NCI-H1694 (cell line): ENCODE data around the gene TTC28.

Source experiments
- DNase-seq: peaks from one replicate; lab custom pipeline; 2025; lab: John Stamatoyannopoulos, UW

The TTC28 gene

DNA sequence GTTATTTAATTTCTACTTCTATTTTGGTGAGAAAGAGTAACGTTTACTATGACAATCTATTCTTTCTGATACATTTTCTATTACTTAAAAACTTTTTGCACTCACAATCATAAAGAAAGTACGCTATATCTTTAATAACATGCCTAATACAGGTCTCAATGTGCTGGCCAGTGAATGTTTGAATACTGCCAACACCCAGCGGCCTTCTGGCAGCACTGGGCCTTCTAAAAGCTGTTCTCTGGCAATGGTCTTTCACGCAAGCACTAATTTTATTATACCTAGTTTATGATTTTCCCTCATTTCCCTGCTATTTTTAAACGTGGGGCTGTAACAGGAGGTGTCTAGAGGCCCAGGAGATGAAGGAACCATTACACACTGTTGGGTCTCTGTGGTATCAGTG, 410.8 kb downstream of the TTC28 start:
- no peak for DNase-seq

DNA sequence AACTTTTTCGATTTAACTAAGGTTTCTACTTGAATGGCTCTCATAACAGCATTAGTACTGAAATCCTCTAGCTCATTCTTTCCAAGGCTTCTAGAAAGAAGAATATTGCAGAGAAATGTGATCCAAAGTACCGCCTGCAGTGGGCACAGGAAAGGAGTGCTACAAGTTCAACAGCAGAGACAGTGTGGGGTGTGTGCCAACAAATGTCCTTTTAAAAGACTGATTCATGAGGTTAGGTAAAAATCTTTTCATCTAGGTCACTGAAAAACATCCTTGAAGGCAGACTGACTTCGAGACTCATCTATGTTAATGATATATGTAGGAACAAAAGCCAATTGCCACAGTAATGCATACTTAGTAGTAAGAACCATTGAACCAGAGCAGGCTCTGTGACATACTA, 411.5 kb downstream of the TTC28 start:
- no peak for DNase-seq

DNA sequence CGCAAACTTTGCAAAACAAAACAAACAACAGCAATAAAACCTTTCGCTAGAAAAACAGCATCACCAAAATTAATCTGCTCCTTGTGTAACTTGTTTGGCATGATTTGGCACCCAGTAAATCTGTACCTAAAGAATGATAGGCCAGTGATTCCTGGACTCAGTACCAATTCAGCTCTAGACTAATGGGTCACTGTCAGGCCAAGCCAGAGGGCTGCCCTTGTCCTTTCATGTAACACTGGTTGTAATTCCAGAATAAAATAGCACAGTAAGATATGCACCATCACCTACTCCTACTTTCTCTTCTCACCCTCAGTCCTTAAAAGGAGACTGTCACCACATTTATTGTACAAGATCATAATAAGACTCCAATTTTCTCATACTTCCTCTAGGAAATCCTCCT, 419.0 kb downstream of the TTC28 start:
- no peak for DNase-seq

DNA sequence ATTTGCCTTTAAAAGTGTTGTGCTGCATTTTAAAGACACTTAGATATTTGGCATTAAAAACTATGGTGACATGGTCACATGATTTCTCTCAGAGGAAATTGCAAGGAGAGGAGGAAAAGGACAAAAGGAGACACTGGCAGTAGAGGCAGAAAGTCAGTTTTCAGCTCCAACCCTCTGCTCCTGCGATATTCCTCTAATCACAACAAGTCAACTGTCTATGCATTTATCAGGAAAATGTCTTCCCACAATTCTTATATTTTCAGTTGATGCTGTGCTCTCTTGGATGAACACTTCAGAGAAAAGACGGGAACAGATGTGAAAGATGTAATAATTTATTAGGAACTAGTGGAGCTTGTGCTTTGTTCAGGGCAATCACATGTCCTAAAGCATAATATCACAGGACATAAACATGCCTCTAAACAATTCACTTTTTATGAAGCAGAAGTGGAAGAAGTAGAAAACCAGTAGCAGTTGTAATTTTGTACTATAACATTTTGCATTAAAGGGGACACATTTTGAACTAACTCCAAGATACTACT, 419.8 kb downstream of the TTC28 start:
- DNase-seq = no peak

DNA sequence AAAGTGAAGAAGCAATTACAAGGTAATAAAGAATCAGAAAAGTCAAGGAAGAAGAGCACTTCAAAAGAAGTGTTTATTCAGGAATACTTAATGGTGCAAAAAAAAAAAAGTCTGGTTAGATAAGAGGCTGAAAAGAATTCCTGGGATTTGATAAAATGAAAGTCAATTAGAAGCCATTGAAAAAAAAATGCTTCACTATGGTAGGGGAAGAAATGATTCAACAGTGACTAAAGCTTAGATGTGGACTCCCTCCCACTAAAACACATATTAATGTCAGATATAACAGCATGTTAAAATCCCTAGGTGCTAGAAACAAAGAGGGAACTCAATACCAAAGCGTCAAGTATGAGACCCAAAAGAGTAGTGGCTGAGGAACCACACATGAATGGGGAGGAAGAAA, 425.2 kb downstream of the TTC28 start:
- DNase-seq = no peak

DNA sequence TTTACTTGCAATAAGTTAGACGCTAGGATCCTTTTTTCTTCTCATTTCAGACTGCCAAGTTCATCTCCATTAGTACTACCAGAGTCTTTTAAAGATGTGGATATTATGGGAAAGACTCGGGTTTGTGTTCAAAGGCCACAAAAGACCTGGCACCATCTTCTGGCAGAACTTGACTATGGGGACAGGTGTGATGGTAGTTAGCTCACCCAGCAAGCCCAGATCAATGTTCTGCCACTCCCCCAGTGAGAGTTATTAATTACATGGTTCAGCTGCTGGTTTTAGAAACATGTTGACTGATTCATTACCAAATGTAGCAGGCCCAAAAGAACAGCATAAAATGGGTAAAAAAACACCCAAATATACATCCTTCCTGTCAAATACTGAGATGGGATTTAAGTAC, 427.1 kb downstream of the TTC28 start:
- no peak for DNase-seq

DNA sequence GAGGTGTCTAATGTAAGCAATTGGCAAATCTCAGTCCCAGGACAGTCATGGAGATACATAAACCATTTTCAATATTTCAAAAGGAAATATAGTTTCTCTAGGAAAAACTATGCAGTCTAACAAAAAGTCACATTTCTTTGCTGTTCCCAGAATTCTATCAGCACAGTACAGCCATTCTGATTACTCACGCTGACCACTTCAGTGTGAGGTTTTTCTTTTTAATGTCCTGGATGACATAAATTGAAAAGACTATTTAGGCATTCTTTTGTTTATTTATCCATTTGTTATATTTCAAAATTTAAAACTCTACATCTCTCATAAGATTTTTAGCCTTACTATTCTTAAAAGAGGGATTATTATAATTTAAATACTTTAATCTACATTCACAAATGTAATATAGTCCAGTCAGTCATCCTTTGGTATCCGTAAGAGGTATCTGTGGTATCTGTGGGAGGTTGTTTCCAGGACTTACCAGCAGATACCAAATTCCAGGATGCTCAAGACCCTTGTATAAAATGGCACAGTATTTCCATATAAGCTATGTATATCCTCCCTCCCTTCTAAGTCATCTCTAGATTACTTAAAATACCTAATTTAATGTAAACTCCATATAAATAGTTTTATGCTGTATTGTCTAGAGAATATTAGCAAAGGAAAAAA, 429.5 kb downstream of the TTC28 start:
- no peak for DNase-seq

DNA sequence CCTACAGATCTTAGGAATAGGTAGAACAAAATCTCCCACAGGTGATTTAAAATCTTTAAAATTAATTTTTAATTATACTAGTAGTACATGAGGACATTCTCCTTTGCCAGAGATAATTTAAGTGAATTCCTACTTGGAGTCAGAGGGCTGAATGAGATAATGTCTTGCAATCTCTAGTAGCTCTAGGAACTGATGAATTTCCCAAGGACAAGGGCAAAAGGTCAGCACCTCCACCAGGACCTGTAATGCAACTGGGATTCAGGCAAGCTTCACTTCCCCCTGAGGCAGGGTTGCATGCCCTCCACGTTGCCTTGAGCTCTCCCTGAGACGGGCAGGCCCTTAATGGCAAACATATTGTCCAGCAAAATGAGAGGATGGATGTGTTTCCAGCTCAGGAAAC, 430.2 kb downstream of the TTC28 start:
- no peak for DNase-seq

DNA sequence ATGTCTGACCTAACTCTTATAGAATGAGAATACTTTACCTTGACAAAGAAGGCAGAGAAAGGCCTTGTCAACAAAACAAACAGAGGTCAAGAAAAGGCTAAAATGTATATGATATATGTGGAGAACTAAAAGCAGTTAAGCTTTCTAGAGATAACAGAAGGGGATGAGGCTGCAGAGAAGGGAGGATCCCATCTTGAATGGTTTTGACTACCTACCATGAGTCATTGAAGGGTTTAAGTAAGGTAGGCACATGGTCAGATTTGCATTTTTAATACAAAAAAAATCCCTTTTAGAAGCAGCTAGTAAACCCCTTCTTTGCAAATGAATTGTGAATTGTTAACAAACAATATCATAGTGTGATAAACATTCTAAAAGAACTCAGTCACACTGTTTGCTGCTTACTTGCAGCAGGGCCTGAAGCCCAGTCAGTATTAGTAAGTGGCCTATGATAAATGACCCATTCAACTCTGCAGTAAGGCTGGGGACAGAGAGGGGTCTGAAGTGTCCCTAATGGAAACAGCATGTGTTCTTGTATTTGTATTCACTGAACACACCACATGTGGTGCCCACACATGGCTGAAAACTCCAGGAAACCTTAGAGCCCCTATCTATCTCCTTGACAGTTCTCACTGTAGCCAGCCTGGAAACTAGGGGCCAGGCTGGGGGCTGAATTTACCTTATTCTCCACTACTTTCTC, 431.8 kb downstream of the TTC28 start:
- DNase-seq = no peak

DNA sequence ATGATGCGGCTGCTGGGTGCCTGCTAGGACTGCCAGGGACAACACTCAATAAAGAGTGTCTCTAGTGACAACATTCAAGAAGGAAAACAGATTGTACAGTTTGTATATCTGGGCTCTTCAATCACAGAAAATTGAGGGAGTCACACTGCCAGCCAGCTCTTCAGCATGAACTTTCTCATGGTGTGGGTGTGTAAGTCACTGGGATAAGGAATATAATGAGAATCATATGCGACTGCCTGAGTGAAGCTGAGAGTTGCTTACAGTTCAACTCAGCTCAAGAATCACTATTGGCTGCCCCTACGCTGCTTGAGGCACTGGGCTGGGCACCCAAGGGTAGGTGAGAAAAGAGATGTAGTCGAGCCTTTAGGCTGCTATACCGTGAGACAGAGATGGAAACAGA, 432.5 kb downstream of the TTC28 start:
- DNase-seq = no peak

DNA sequence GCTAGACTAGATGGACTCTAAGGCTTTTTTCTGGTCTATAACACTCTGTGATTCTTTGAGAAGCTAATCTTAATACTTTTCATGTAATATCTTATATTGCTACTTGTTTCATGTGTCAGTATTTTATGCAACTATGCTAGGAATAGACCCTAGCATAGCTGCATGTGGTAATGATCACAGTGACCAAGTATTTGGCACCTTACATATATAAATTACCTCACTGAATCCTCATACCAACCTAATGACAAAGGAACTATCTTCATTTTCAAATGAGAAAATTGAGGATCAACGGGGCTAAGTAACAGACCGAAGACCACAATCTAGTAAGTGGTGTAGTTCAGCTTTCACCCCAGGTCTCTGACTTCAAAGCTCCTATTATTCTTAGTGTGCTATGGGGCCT, 433.2 kb downstream of the TTC28 start:
- DNase-seq = no peak

DNA sequence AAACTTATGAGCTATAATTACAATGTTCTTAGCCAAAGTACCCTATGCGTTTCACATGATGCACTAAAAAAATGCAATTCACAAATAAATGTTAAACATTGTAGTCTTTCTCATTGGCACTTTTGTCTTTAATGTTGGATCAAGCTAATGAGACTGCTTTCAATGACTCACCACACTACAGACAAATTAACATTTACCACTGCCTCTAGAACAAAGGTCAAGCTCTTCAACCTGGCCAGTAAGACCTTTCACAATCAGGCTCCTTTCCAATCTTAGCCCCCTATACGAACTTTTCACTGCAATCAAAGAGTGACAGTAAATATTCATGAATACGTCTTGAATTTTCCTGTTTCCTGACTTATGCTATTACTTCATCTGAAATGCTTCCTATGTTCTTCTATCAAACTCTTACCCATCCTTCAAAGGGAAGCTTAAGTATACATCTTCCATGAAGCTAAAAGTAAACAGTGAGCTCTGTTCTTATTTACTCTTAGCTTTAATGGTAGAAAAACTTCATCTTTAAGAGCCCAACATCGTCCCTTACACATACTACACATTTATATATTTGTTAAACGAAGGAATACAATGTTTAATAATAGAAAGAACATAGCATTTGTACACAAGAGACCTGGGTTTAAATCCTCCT, 433.9 kb downstream of the TTC28 start:
- DNase-seq = no peak

DNA sequence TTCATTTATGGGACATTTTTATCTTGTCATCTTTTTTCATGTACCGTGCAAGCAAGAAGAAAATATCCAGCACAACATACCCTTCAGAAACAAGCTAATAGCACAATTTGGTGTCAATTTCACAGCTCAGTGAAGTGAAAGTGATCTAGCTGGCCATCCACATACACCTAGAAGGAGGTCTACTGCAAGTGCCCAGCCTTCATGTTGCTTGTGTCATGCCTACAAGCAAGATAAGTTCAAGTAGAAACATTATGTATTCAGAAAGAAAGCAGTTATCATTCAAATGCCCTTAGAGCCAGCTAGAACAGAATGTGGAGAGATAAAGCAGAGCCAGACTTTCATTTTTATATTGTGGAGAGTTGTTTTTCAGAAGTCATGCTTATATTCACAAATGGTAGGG, 434.9 kb downstream of the TTC28 start:
- no peak for DNase-seq

DNA sequence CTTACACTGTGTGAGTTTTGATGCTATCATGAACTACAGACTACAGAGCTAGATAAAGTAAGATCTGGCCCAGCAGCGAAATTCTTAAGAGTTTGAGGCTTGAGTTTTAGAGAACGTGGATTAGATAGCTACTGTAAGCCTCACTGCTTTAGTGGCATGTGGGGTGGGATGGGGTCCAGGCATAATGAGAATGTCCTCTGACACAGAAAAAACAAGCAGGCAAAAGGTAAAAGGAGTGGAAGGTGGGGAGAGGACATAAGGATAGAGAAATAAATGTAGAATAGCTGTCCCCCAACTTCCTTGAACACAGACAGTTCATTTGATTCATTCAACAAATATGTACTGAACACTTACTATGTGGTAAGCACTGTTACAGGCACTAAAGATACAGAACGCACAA, 436.1 kb downstream of the TTC28 start:
- no peak for DNase-seq

DNA sequence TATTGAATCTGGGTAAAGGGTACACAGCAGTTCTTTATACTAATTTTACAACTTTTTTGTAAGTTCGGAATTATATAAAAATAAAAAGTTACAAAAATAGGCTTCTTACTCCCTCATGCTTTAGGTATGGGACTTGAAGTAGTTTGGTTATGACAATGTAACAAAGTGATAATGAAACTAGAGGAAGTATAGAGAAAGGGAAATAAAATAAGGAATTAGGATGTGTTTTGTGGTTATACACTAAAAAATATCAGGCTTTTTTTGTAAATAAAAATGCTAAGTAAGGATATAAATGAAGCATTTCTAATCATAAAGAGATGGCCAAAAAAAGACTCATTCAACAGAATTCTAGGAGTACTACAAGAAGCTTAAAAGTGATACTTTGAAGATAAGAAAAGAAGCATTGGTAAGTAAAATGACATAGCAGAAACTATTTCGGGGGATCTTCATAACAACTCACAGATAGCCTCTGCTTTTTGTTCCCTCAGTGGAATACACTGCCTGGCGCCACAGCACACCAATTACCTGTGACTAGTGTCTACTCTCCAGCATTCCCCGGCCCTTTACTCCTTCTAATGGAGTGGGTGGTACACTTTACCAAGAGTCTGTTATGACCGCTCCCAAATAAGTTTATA, 437.9 kb downstream of the TTC28 start:
- no peak for DNase-seq

DNA sequence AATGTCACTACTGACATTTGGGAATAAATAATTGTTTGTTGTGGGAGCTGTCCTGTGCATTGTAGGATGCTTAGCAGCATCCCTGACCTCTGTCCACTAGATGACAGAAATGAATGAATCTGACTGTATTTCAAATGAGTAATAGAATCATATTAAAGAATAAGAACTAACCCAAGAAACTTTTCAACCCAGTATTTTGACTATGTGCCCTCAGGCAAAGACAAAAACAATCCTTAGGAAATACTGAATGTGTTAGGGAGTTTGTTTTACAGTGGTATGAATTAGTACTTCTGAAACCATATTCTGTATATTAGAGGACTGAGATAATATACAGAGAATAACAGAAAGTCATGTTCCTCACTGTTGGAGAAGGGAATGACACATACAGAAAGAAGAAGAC, 439.7 kb downstream of the TTC28 start:
- DNase-seq = no peak

DNA sequence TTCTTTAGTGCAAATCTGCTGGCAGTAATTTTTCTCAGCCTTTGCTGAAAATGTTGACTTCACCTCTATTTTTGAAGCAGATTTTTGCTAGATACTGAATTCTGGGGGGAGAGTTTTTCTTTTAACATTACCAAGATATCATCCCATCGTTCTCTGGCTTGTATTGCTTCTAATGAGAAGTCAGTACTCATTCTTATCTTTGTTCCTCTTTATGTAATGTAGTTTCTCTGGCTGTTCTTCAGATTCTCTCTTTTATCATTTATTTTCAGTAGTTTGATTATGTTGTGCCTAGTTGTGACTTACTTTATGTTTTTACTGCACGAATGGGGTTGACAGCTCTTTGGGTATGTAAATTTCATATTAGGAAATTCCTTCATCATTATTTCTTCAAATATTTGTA, 441.9 kb downstream of the TTC28 start:
- no peak for DNase-seq

DNA sequence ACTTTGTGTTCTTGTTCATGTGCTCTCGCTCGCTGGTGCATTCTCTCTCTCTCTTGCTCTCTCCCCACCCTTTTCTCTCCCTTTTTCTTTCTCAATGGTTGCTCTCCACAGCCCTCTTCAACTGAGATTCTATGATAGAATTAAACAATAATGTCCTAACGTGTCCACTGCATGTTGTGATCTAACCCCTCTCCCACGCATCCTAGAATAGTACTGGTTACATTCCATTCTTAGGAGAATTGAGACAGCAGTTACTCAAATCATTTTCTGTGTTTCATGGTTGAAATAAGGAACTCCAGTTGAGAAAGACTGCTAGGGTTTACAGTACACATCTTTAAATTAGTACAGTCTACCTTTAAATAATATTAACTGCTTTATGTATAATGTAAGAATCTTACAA, 442.5 kb downstream of the TTC28 start:
- no peak for DNase-seq

DNA sequence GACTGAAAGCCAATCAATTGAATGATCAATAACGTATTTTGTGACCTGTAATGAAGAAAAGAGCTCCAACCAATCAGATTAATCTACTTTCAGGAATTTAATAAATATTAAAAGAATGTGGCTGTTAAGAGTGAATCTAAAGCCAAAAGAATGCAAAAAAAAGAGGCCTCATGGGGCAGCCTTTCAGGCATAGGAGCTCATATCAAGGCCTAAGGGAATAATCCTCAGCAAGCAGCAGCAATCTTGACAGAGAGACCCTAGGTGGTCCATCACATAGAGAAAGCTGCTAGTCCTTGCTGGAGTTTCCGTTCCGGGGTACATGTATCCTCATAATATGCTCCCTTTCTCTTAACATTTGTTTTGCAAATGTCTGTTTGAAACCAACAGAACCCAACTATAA, 447.4 kb downstream of the TTC28 start:
- no peak for DNase-seq

DNA sequence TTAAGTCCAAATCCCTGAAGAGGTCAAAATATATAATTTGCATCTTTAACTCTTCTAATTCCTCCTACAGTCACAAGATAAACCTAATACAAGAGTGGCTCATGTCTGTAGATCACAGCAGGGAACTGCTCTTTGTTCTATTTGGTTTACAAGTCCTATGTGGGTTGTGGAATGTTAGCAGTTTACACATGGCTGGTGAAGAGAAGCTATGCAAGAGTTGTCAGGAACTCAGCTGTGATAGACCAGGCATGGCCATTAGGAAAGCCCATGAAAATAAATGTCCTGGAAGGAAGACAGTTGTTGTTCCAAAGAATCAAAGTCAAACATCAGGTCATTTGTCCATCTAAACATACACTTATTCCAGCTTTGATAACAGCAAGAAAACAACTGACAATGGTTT, 448.2 kb downstream of the TTC28 start:
- no peak for DNase-seq

DNA sequence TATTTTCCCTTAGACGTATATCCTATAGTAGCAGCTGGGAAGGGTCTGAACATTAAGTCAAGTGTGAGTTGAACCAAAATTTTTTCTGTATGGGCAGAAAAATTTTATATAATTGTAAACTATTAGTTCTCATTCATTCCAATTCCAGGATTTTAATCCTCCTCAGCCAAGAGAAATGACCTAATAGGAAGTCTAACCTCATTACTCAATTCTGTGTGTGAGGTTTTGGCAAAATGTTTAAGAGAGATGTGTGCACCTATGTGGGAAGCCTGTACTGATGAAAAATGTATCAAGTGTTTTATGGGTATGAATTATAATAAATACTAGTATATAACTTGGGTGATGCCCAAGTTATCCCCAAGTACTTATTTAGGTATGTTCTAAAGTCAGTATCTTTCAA, 449.0 kb downstream of the TTC28 start:
- no peak for DNase-seq

DNA sequence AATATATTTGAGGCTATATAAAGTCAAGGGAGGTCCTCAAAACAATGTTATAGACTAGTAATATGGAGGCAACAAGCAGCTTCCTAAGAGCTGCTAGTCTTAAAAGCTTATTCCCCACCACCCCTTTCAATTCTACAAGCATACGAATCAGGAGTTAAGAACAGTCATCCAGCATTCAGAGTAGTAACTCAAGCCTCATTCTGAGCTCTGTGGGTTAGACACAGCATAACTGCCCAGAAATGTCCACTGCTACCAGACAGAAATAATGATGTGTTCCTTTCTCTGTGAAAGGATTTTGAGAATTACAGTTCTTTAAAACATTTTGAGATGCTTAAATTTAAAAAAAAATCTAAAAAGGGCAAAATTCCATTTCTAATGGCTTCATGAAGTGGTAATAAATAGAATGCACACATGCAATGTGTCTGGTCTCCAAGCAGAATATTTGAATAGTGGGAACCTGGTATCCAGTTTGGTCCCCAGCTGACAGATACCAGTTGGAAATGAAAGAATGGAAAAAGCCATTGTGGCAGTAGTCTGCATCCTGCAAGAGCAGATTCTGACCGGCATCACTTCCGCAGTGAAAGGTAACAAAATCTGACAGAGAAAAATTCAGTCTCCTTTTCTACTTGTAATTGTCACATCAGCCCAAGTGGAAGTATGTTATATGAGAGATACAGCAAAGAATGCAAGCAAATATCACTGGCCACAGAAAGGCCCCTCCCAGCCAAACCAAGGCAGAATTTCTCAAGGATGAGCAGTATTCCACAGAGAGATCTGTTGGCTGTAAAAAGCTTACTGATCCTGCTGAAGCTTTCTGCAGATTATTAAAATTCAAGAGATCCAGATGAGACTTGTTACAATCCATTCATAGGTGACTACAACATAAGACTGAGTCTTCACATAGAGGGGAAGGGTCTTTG, 449.8 kb downstream of the TTC28 start:
- DNase-seq = no peak
